Fibroblast of mammary gland (primary cell): ENCODE results near the gene SEPTIN6.

Experiments used
- DNase-seq: peaks from one replicate; pipeline ENCODE4 v3.0.0-alpha.2; 2010; ENCODE audit warnings: low read depth
- H3K4me3 ChIP-seq: 2 replicates; pipeline ENCODE4 v1.5.1; 2011; ENCODE audit warnings: low read depth, mild to moderate bottlenecking, low read length, moderate library complexity; ENCODE audit not compliant: control insufficient read depth
- TF ChIP-seq, protein P1 (sequence below): conservative IDR thresholded peaks from 2 replicates; pipeline ENCODE4 v1.5.1; 2011; ENCODE audit warnings: low read depth, low read length, inconsistent platforms; ENCODE audit not compliant: control insufficient read depth, insufficient read depth

SEPTIN6 gene

DNA sequence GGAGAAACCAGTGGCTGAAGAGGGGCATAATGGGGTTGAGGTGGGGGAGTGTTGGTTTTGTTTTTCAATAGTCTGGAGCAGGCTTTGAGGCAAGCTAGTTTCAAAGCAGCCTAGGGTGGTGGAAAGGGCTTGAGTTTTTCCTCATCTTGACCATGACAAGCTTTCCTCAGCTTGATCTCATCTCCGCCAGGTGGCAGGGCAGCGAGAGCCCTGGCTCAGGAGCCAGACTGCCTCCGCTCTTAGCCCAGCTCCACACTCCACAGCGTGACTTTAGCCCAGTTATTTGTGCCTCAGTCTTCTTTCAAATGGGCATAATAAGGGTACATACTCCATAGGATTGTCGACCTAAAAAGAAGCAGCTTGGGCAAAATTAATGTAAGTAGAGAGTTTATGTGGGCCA, 35.5 kb upstream of the SEPTIN6 start:
- no peak overlapping the region for H3K4me3 ChIP-seq
- no peak for DNase-seq
- TF ChIP-seq, protein P1, sequence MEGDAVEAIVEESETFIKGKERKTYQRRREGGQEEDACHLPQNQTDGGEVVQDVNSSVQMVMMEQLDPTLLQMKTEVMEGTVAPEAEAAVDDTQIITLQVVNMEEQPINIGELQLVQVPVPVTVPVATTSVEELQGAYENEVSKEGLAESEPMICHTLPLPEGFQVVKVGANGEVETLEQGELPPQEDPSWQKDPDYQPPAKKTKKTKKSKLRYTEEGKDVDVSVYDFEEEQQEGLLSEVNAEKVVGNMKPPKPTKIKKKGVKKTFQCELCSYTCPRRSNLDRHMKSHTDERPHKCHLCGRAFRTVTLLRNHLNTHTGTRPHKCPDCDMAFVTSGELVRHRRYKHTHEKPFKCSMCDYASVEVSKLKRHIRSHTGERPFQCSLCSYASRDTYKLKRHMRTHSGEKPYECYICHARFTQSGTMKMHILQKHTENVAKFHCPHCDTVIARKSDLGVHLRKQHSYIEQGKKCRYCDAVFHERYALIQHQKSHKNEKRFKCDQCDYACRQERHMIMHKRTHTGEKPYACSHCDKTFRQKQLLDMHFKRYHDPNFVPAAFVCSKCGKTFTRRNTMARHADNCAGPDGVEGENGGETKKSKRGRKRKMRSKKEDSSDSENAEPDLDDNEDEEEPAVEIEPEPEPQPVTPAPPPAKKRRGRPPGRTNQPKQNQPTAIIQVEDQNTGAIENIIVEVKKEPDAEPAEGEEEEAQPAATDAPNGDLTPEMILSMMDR = no peak

DNA sequence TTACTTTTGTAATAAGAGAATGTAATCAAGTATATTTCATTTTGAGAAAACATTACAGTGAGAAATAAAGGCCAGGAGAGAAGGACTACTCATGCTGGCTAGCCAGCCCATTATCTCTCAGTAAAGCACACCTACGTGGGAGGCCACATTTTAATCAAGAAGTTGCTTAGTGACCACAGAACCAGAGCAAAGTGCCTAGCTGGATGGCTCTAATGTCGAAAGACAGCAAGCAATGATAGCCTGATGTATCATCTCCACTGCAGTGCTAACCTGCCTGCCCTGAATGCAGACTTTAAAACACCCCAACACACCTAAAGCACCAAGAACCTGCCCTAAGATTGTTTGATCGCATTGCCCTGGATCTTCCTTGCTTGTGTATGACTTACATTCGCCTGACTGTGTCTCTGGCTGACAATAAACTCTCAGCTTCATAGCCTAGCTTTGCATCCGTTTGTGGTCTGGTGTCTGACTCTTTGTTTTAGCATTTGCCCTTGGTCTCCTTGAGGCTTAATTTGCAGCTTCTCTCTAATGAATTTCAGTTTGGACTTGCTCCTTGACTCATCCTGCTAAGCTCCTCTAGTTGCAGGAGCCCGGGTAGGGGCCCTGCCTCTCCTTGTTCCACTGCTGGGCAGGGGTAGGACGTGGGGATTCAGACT, 34.1 kb upstream of the SEPTIN6 start:
- no peak overlapping the region for H3K4me3 ChIP-seq
- TF ChIP-seq, protein P1 = no peak
- DNase-seq = peak; percentile 14

DNA sequence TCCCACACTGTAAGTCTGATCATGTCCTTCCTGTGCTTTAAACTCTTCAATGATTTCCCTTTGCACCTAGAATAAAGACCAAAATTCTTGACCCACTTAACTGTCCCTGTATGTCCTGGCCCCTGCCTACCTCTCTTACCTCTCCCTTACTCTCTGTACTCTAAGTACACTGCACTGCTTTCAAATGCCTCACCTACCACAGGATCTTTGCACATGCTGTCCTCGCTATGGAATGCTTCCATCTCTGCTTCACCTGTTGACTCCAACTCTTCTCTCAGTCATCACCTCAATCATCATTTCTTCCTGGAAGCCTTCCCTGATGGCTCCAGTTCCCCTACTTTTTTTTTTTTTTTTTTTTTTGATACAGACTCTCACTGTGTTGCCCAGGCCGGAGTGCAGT, 29.0 kb upstream of the SEPTIN6 start:
- no peak overlapping the region for H3K4me3 ChIP-seq
- TF ChIP-seq, protein P1 = no peak
- DNase-seq = no peak

DNA sequence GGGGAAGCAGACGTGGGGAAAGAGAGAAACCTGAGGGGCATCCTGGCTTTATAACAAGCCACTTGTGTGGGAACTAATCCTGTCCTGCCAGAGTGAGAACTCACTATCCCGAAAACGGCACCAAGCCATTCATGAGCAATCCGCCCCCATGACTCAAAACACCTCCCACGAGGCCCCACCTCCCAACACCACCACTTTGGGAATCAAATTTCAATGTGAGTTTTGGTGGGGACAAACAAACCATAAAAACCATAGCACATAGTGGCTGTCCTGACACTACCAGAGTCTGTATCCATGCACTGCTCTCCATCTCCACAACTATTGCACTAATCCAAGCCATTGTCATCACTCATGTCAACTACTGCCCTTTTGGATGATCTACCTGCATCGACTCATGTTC, 28.5 kb upstream of the SEPTIN6 start:
- no peak overlapping the region for H3K4me3 ChIP-seq
- peak; percentile 15 for DNase-seq
- TF ChIP-seq, protein P1 = no peak

DNA sequence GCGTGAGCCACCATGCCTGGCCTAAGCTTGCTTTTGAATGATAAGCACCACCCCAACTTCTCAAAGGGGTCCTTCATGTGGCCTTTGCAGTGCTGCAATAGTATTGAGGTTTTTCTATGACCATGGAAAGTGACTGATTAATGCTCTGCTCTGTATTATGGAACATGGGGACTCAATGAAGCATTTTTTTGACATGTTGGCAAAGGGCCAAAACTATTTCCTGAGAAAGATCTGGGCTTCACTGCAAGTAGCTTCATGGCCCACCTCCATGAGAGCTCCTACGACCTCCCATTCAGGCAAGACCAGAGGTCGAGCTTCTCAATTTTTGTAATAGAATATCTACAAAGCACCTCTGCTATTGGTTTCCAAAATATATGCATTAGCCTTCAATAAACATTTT, 16.7 kb upstream of the SEPTIN6 start:
- TF ChIP-seq, protein P1 = no peak
- H3K4me3 ChIP-seq = no peak overlapping the region
- no peak for DNase-seq

DNA sequence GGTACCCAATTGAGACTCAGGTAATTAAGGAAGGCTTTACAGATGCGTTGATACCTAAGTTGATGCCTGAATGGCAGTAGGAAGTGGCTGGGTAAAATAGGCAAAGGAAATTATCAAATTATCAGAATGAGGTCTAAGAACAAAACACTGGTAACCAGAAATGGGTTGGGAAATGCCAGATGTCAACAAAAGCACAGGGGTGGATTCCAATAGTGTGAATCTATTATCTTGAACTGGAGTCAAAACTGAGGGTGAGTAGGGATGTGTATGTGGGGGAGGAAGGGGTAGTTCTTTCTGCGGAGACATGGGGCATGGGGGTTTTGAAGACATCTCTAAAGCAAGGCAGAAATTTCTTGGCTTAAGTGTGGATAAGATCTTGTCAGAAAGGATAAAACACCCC, 16.0 kb upstream of the SEPTIN6 start:
- DNase-seq = peak; percentile 64
- TF ChIP-seq, protein P1 = no peak
- no peak overlapping the region for H3K4me3 ChIP-seq

DNA sequence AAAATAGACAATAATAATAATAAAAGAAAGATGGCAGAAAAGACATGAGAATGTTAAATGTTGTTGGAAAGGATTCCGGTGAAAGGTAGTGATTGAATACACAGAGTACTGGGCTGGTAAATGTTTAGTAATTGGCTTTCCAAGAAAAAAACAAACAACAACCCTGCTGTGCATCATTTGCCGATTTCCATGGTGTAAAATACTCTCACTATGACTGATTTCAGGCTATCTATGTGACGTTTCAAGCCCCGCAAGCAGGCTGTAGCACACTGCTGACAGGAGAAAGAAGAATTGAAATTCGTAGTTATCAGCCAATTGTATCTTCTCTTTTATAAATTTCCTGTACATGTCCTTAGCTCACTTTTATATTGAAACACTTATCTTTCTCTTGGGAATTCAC, 13.6 kb upstream of the SEPTIN6 start:
- DNase-seq = no peak
- no peak overlapping the region for H3K4me3 ChIP-seq
- TF ChIP-seq, protein P1 = no peak
